Vagina (tissue), 2 donors: Measurements from ENCODE around the gene NAAA.

Experiments used
- CTCF ChIP-seq, 3 experiments: fragments of 450-650 bp in 2 of 3; fragments of 200-600 bp in 1 of 3; sonication (generic) in 1 of 3; IDR thresholded peaks; one replicate each; pipeline ENCODE4 v1.5.1; 2017 to 2019; ENCODE audit warnings: antibody characterized with exemption in 3 of 3, mild to moderate bottlenecking in 2 of 3, moderate library complexity in 2 of 3
- POLR2A ChIP-seq, 2 donors: fragments of 450-650 bp; IDR thresholded peaks; one replicate each; pipeline ENCODE4 v1.6.1; 2017; ENCODE audit warnings: antibody characterized with exemption in 2 of 2, mild to moderate bottlenecking in 2 of 2, moderate library complexity in 2 of 2

- TF ChIP-seq POLR2A (IDR thresholded peaks at IDR 0.05) (no peak), CTCF (IDR thresholded peaks at IDR 0.05) (no peak)
Observed at GRCh38 chr4:75867130-75867529, 73.7 kb downstream of the NAAA start.
